GM12892 (cell line): ENCODE data around the gene PAWR.

Source experiments
- POLR2A ChIP-seq: IDR thresholded peaks from 2 replicates; pipeline ENCODE4 v1.6.1; 2011; ENCODE audit warnings: low read depth, low read length, control low read depth
- POLR2AphosphoS5 ChIP-seq: IDR thresholded peaks from 2 replicates; pipeline ENCODE4 v1.6.1; 2011; ENCODE audit warnings: low read depth, low read length, control low read depth
- TAF1 ChIP-seq: IDR thresholded peaks from 2 replicates; pipeline ENCODE4 v1.6.1; 2011; ENCODE audit warnings: low read depth, mild to moderate bottlenecking, control low read depth, low read length, borderline replicate concordance

GRCh38 chr12:79546466-79547043 is 144.2 kb downstream of the PAWR start:
- TF ChIP-seq POLR2A: no peak
- TF ChIP-seq POLR2AphosphoS5: no peak
- TF ChIP-seq TAF1: no peak
